Ovary (tissue), 3 donors: ENCODE measurements around the gene PODXL.

ENCODE experiments used
- EP300 ChIP-seq: sonication (generic); formaldehyde crosslinking; IDR thresholded peaks from one replicate; pipeline ENCODE4 v1.6.1; 2017; ENCODE audit warnings: antibody characterized with exemption
- TF ChIP-seq, protein P1 (sequence below), 3 donors: fragments of 450-650 bp in 2 of 3; fragments of 200-600 bp in 1 of 3; IDR thresholded peaks; one replicate each; pipeline versions ENCODE4 v1.5.1 to v1.8.0; 2016 to 2022; ENCODE audit warnings: antibody characterized with exemption in 3 of 3, mild to moderate bottlenecking in 1 of 3
- donor health status: DM: no; HTN: no; CAD: no.

DNA sequence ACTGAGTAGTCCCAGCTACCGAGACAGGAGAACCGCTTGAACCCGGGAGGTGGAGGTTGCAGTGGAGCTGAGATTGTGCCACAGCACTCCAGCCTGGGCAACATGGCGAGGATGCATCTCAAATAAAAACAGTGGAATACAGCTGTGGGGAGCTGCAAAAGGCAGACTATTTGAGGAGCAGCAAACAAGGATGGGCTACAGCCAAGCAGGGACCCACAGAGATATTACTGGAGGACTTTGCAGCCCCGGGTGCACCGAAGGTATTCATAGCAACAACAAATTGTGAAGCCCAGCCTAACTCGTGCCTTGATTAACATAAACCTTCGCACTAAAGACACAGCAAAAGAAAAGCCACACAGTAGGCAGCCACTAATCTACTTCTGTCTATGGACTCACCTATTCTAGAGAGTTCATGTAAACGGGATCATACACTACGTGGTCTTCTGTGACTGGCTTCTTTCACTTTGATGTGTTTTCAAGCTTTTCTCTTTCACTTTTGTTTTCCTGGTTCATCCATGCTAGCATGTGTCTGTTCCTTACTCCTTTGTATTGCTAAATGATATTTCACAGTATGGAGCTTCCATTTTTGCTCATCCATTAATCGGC, 34.0 kb downstream of the PODXL start:
- TF ChIP-seq, protein P1, sequence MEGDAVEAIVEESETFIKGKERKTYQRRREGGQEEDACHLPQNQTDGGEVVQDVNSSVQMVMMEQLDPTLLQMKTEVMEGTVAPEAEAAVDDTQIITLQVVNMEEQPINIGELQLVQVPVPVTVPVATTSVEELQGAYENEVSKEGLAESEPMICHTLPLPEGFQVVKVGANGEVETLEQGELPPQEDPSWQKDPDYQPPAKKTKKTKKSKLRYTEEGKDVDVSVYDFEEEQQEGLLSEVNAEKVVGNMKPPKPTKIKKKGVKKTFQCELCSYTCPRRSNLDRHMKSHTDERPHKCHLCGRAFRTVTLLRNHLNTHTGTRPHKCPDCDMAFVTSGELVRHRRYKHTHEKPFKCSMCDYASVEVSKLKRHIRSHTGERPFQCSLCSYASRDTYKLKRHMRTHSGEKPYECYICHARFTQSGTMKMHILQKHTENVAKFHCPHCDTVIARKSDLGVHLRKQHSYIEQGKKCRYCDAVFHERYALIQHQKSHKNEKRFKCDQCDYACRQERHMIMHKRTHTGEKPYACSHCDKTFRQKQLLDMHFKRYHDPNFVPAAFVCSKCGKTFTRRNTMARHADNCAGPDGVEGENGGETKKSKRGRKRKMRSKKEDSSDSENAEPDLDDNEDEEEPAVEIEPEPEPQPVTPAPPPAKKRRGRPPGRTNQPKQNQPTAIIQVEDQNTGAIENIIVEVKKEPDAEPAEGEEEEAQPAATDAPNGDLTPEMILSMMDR (IDR thresholded peaks at IDR 0.05): no peak
- TF ChIP-seq EP300: no peak
